Tibial artery (tissue), 4 donors: ENCODE measurements around the gene VTI1A.

Experiments
- DNase-seq, 2 donors: peaks; one replicate each; pipeline ENCODE4 v3.0.0-alpha.2; 2019
- H3K27ac ChIP-seq, 2 donors: fragments of 200-600 bp; sonication (generic) in 1 of 2; 1 replicate in 1 of 2; 2 replicates in 1 of 2; pipeline ENCODE4 v1.5.1; 2018 to 2019; ENCODE audit warnings: mild to moderate bottlenecking in 1 of 2
- H3K27me3 ChIP-seq, 2 donors: fragments of 200-600 bp; sonication (generic) in 1 of 2; one replicate each; pipeline versions ENCODE4 v1.5.1 to v1.6.0; 2016 to 2019
- H3K36me3 ChIP-seq, 3 donors: fragments of 200-600 bp; sonication (generic) in 2 of 3; one replicate each; pipeline ENCODE4 v1.5.1; 2016 to 2019; ENCODE audit warnings: mild to moderate bottlenecking in 2 of 3
- H3K4me1 ChIP-seq, 4 donors: fragments of 200-600 bp; sonication (generic) in 2 of 4; 1 replicate in 3 of 4; 2 replicates in 1 of 4; pipeline ENCODE4 v1.5.1; 2016 to 2019
- H3K4me3 ChIP-seq, 2 donors: fragments of 200-600 bp; sonication (generic) in 1 of 2; 1 replicate in 1 of 2; 2 replicates in 1 of 2; pipeline ENCODE4 v1.5.1; 2018 to 2019; ENCODE audit warnings: mild to moderate bottlenecking in 2 of 2
- H3K9me3 ChIP-seq, 3 donors: fragments of 200-600 bp; sonication (generic) in 1 of 3; one replicate each; pipeline ENCODE4 v1.5.1; 2016 to 2019
- intact Hi-C: fragments of 100-400 bp; cut with DNase I; formaldehyde crosslinking; loops from one replicate; pipeline ENCODE4 v1.15.0; 2023; ENCODE audit warnings: low total_unique reads
- TF ChIP-seq, protein P1 (sequence below), 2 experiments: fragments of 200-600 bp in 1 of 2; fragments of 450-650 bp in 1 of 2; IDR thresholded peaks; one replicate each; pipeline ENCODE4 v1.5.1; 2017 to 2019; ENCODE audit warnings: antibody characterized with exemption in 2 of 2, mild to moderate bottlenecking in 1 of 2, moderate library complexity in 1 of 2

The VTI1A gene

GRCh38 chr10:112842832-112843360 lies 395.9 kb downstream of the VTI1A start:
- no peak overlapping the region for H3K27ac ChIP-seq
- no peak overlapping the region for H3K4me3 ChIP-seq
- intact Hi-C loops, result no loop called here
- DNase-seq, result no peak
- H3K27me3 ChIP-seq, result no peaks in the 10 kb centered on the region
- H3K4me1 ChIP-seq, result no peaks in the 10 kb centered on the region
- peaks cover 0 to 21% (median 13%) of the 10 kb centered on the region in 3 donors for H3K9me3 ChIP-seq
- peaks cover 0 to 5% (median 0%) of the 10 kb centered on the region in 3 donors for H3K36me3 ChIP-seq
- TF ChIP-seq, protein P1, sequence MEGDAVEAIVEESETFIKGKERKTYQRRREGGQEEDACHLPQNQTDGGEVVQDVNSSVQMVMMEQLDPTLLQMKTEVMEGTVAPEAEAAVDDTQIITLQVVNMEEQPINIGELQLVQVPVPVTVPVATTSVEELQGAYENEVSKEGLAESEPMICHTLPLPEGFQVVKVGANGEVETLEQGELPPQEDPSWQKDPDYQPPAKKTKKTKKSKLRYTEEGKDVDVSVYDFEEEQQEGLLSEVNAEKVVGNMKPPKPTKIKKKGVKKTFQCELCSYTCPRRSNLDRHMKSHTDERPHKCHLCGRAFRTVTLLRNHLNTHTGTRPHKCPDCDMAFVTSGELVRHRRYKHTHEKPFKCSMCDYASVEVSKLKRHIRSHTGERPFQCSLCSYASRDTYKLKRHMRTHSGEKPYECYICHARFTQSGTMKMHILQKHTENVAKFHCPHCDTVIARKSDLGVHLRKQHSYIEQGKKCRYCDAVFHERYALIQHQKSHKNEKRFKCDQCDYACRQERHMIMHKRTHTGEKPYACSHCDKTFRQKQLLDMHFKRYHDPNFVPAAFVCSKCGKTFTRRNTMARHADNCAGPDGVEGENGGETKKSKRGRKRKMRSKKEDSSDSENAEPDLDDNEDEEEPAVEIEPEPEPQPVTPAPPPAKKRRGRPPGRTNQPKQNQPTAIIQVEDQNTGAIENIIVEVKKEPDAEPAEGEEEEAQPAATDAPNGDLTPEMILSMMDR (IDR thresholded peaks at IDR 0.05), result no peak

DNA sequence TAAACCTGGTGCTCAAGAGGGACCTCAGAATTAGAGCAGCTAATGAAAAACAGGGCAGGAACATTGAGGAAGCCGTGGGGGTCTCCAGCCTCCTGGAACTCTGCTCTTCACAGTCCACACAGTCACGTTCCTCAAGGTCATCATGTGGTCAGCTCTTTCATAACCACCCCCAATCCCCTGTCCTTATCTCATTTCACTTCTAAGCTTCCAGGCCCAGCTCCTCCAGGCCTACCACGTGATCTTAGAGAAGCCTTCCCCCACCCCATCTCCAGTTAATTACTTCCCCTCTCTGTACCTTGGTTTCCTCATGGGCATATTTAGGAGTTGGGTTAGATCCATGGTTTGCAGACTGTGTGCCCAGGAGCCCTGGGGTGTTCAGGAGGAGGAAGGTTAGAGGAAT lies 396.6 kb downstream of the VTI1A start:
- Histone ChIP-seq H3K27me3 (no peaks in the 10 kb centered on the region), H3K27ac (no peak overlapping the region), H3K4me1 (no peaks in the 10 kb centered on the region), H3K36me3 (peaks cover 0 to 10% (median 0%) of the 10 kb centered on the region in 3 donors), H3K9me3 (peaks cover 0 to 24% (median 18%) of the 10 kb centered on the region in 3 donors), H3K4me3 (no peak overlapping the region)
- DNase-seq, result no peak
- intact Hi-C loops, result no loop called here
- TF ChIP-seq, protein P1 (IDR thresholded peaks at IDR 0.05), result no peak

DNA sequence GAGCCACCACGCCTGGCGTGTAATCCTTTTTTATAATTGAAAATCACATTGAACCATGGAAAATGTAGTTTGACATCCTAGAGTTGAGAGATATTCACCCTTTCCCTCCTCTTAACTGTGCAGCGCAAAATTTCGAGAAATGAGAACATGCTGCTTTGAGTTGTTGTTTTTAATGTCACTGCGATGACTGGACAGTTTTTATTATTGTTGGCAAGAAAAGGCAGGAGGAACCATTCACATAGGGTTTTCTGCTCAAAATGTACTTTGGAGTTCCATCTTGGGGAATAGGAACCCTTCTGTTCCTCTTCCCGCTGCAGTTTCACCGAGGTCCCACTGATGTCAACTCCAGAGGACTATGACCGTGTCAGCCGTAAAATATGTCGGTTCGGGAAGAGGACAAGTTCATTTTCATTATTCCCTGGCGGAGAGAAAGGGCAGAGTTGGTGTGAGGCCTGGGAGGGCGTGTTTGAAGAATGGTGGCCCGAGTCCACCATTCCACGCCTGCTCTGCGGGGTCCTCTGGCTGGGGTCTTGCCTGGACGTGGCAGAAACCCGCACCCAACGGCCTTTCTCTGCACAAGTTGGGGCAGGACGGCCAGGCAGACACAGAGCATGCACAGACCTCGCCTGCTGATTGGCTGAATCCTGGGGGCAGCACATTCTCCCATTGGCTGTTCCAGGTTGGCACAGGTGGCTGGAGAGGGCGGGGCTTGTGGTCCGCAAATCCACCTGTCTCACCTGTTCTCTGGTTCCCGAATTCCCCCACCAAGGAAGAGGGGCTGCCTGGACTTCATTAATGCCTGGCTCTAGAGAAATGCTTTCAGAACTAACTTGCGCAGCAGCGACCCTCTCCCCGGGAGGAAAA lies 397.9 kb downstream of the VTI1A start:
- no peak overlapping the region for H3K27ac ChIP-seq
- TF ChIP-seq, protein P1 (IDR thresholded peaks at IDR 0.05), result no peak
- no peak for DNase-seq
- H3K27me3 ChIP-seq, result no peaks in the 10 kb centered on the region
- H3K4me1 ChIP-seq, result no peaks in the 10 kb centered on the region
- H3K36me3 ChIP-seq, result peaks cover 0 to 10% (median 0%) of the 10 kb centered on the region in 3 donors
- intact Hi-C loops, result no loop called here
- peaks cover 0 to 24% (median 18%) of the 10 kb centered on the region in 3 donors for H3K9me3 ChIP-seq
- no peak overlapping the region for H3K4me3 ChIP-seq

- Histone ChIP-seq H3K36me3 (peaks cover 0 to 10% (median 0%) of the 10 kb centered on the region in 3 donors), H3K9me3 (peaks cover 0 to 21% (median 18%) of the 10 kb centered on the region in 3 donors), H3K27me3 (no peaks in the 10 kb centered on the region), H3K27ac (no peak overlapping the region), H3K4me3 (no peak overlapping the region), H3K4me1 (no peaks in the 10 kb centered on the region)
- DNase-seq, result no peak
- intact Hi-C loops, result no loop called here
- TF ChIP-seq, protein P1 (IDR thresholded peaks at IDR 0.05), result no peak
These were observed 400.8 kb downstream of the VTI1A start for GRCh38 chr10:112847778-112848177.

DNA sequence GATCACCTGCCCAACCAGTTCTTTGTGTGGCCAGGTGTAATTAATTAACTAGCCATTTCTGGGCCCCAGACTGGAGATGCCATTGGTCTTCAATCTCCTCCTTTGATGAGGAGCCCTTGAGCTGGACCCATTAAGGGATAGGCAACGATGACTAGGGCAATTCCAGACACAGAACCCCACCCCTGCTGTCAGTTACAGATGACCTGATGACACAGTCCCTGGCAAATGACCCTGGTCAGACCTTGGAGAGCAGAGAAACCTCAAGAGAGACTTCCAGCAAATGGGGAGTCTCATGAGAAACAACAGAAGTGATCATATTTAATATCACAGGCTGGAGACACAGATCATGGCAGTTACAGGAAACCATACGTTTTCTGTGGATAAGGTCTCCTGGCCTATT lies 401.2 kb downstream of the VTI1A start:
- peaks cover 0 to 10% (median 0%) of the 10 kb centered on the region in 3 donors for H3K36me3 ChIP-seq
- H3K4me3 ChIP-seq, result no peak overlapping the region
- H3K27me3 ChIP-seq, result no peaks in the 10 kb centered on the region
- no peak for DNase-seq
- peaks cover 0 to 21% (median 18%) of the 10 kb centered on the region in 3 donors for H3K9me3 ChIP-seq
- intact Hi-C loops, result no loop called here
- TF ChIP-seq, protein P1 (IDR thresholded peaks at IDR 0.05), result no peak
- no peak overlapping the region for H3K27ac ChIP-seq
- H3K4me1 ChIP-seq, result no peaks in the 10 kb centered on the region
